ENCODE results near the gene ATP2A2. TPM values are rescaled to one million over a fixed set of nuclear protein-coding genes. Genes with fewer than 3 reads are reported as not detected.

ATP2A2 gene
- total RNA-seq, 1 donor from 2014 or later, result 100 TPM

DNA sequence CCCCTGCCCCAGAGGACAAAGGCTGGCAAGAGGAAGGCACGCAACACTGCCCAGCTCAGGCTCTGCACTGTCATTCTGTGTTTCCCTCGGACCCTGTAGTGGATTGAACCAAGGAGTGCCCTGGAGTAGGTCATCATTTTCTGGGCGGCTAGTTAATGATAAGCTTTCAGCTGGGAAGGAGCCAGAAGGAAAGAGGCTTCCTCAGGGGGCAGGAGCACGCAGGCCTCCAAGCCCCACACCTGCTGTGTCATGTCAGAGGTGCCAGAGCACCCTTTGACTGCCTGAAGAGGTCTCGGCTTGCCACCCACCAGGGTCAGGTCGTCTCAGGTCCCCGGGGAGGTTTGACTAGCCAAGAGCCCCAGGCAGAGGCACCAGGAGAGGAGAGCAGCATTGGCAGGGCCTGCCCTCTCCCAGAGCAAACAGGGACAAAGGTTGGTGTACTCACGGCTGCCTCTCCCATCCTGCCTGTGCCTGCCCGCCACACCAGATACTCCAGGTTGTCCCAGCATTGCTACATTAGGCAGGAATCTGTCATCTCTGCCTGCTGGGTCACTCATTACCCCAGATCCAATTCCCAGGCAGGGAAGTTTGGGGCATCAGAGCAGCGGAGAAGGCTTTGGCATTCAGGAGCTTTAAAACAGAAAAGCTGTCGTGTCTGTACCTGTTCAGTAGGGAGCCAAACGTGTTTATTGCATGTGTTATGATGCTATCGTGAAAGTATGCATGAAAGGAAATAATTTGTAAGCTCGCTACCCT lies 33.5 kb upstream of the ATP2A2 start:
- H3K27ac Mint-ChIP-seq, result no peak overlapping the region
- TF ChIP-seq, protein P1, sequence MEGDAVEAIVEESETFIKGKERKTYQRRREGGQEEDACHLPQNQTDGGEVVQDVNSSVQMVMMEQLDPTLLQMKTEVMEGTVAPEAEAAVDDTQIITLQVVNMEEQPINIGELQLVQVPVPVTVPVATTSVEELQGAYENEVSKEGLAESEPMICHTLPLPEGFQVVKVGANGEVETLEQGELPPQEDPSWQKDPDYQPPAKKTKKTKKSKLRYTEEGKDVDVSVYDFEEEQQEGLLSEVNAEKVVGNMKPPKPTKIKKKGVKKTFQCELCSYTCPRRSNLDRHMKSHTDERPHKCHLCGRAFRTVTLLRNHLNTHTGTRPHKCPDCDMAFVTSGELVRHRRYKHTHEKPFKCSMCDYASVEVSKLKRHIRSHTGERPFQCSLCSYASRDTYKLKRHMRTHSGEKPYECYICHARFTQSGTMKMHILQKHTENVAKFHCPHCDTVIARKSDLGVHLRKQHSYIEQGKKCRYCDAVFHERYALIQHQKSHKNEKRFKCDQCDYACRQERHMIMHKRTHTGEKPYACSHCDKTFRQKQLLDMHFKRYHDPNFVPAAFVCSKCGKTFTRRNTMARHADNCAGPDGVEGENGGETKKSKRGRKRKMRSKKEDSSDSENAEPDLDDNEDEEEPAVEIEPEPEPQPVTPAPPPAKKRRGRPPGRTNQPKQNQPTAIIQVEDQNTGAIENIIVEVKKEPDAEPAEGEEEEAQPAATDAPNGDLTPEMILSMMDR (IDR thresholded peaks at IDR 0.05), result no peak
- ChIA-PET CTCF (no interaction called here), POLR2A (no interaction called here)
- H3K4me3 Mint-ChIP-seq, result no peak overlapping the region
- no peaks in the 10 kb centered on the region for H3K36me3 Mint-ChIP-seq (ENCODE audit: low read depth)
- DNase-seq, result no peak
- H3K27me3 Mint-ChIP-seq, result peaks cover 2% of the 10 kb centered on the region
- no peaks in the 10 kb centered on the region for H3K9me3 Mint-ChIP-seq
- peaks cover 8% of the 10 kb centered on the region for H3K4me1 Mint-ChIP-seq
- intact Hi-C loops (cut with micrococcal nuclease), result loop anchor here (10.0 kb wide), 1 partner anchor 393 kb away; no protein-coding TSS in a partner anchor
- ATAC-seq (ENCODE audit: low read depth), result no peak

DNA sequence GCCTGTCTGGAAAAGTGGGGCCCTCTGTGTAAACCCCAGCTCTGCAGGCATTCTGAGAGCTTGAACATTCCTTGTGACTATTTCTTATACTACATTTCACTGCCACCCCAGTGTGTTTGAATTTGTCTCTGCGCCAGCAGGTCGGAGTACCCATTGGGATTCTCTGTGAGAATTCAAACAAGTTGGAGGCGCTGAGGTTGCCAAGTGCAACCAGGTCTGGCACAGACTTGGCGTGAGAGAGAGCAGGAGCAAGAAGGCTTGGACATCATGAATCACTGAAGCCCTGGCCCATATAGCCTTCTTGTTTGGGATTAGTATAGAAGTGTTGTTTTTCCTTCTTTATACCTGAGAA lies 33.0 kb upstream of the ATP2A2 start:
- Mint-ChIP-seq H3K36me3 (ENCODE audit: low read depth) (no peaks in the 10 kb centered on the region), H3K27me3 (peaks cover 2% of the 10 kb centered on the region), H3K4me3 (no peak overlapping the region), H3K4me1 (peaks cover 8% of the 10 kb centered on the region), H3K9me3 (no peaks in the 10 kb centered on the region), H3K27ac (no peak overlapping the region)
- DNase-seq (no peak), ATAC-seq (ENCODE audit: low read depth) (no peak)
- intact Hi-C loops (cut with micrococcal nuclease), result loop anchor here (10.0 kb wide), 1 partner anchor 393 kb away; no protein-coding TSS in a partner anchor
- TF ChIP-seq, protein P1 (IDR thresholded peaks at IDR 0.05), result no peak
- CTCF ChIA-PET, result no interaction called here
- POLR2A ChIA-PET, result no interaction called here

DNA sequence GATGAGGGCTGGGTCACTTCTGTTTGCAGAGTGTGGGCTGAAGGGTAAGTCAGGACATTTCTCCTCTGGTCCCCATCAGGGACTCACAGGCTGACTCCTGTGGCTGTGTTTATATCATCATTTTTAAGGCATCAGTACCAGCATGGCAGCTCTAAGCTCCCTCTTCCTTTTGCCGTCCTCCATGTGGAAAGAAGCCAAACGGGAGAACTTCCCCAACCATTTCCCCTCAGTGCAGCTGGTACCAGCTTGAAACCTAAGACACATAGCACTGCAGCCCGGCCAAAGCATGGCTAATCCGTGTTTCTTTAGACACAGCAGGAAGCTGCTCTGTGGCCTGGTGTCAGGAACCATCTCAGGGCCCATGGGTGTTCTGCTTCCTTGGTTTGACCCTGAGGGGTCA lies 31.9 kb upstream of the ATP2A2 start:
- H3K9me3 Mint-ChIP-seq, result no peaks in the 10 kb centered on the region
- H3K27ac Mint-ChIP-seq, result no peak overlapping the region
- no peaks in the 10 kb centered on the region for H3K36me3 Mint-ChIP-seq (ENCODE audit: low read depth)
- no peak overlapping the region for H3K4me3 Mint-ChIP-seq
- ChIA-PET CTCF (no interaction called here), POLR2A (interaction anchor here (0.9 kb wide), 1 partner anchor 37 kb away, joined by 4 read pairs; no protein-coding TSS in a partner anchor)
- intact Hi-C loops (cut with micrococcal nuclease), result loop anchor here (10.0 kb wide), 1 partner anchor 394 kb away; no protein-coding TSS in a partner anchor
- DNase-seq (no peak), ATAC-seq (ENCODE audit: low read depth) (no peak)
- H3K27me3 Mint-ChIP-seq, result no peaks in the 10 kb centered on the region
- TF ChIP-seq, protein P1 (IDR thresholded peaks at IDR 0.05), result no peak
- peaks cover 8% of the 10 kb centered on the region for H3K4me1 Mint-ChIP-seq

DNA sequence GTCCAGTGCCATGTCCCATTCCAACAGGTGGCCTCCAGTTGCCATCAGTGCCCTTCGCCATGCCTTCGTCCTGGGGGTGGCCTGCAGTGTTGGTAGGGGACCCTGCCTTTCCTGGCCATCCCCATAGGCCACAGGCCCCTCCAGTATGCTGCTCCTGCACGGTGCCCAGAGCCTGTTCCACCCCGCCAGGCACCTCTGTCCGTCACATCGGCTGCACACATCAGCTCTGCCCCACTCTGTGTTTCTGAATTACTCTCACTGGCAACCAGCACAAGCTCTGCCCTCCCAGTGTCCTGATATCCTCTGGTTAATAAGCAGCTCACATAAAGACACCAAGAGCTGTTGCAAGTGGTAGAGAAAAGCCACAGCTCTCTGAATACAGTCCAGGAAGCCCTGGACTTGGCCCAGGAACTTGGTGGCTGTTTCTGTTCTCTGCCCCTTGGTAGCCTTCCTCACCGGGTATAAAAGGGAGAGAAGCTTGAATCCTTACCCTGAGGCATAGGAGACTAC lies 31.3 kb upstream of the ATP2A2 start:
- TF ChIP-seq, protein P1 (IDR thresholded peaks at IDR 0.05), result no peak
- intact Hi-C loops (cut with micrococcal nuclease), result loop anchor here (10.0 kb wide), 1 partner anchor 395 kb away; no protein-coding TSS in a partner anchor
- H3K36me3 Mint-ChIP-seq (ENCODE audit: low read depth), result no peaks in the 10 kb centered on the region
- DNase-seq, result no peak
- no peak overlapping the region for H3K27ac Mint-ChIP-seq
- no peak for ATAC-seq (ENCODE audit: low read depth)
- H3K4me3 Mint-ChIP-seq, result no peak overlapping the region
- ChIA-PET POLR2A (no interaction called here), CTCF (no interaction called here)
- no peaks in the 10 kb centered on the region for H3K9me3 Mint-ChIP-seq
- no peaks in the 10 kb centered on the region for H3K27me3 Mint-ChIP-seq
- H3K4me1 Mint-ChIP-seq, result peaks cover 4% of the 10 kb centered on the region

DNA sequence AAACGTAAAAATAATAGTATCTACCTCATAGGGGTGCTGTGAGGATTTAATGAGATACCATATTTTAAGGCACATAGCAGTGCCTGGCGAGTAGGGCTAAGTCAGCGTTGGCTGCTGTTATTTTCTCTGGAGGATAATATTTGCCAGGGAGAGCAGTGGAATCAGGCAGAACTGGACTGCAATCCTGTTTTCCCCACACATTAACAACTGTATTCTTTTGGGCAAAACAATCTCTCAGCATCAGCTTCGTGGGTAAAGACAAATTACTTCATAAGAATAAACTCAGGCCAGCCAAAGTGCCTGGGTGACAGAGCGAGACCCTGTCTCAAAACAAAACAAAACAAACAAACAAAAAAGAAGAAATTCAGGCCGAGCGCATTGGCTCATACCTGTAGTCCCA lies 29.7 kb upstream of the ATP2A2 start:
- no peaks in the 10 kb centered on the region for H3K9me3 Mint-ChIP-seq
- ChIA-PET CTCF (no interaction called here), POLR2A (interaction anchor here (0.7 kb wide), 1 partner anchor 313 kb away, joined by 3 read pairs; no protein-coding TSS in a partner anchor)
- no peaks in the 10 kb centered on the region for H3K36me3 Mint-ChIP-seq (ENCODE audit: low read depth)
- TF ChIP-seq, protein P1 (IDR thresholded peaks at IDR 0.05), result no peak
- H3K27ac Mint-ChIP-seq, result no peak overlapping the region
- no peaks in the 10 kb centered on the region for H3K27me3 Mint-ChIP-seq
- H3K4me3 Mint-ChIP-seq, result no peak overlapping the region
- DNase-seq (no peak), ATAC-seq (ENCODE audit: low read depth) (no peak)
- intact Hi-C loops (cut with micrococcal nuclease), result no loop called here
- H3K4me1 Mint-ChIP-seq, result no peaks in the 10 kb centered on the region
